Natural killer cell (primary cell): Measurements from ENCODE around the gene SLC12A7. TPM values are rescaled to one million over a fixed set of nuclear protein-coding genes. Genes with fewer than 3 reads are reported as not detected.

Experiments used
- ATAC-seq, 3 donors: fragments of 150-1000 bp in 2 of 3; fragments of 200-7000 bp in 1 of 3; cut with Tn5 transposase; 1 replicate in 1 of 3; 2 replicates in 2 of 3; pipeline ENCODE4 v1.10.0; 2021; ENCODE audit warnings: mild to moderate bottlenecking in 2 of 3, moderate library complexity in 2 of 3
- DNase-seq, 2 donors: peaks; one replicate each; pipeline versions ENCODE4 v3.0.0 to v3.0.0-alpha.2; 2013 to 2021; ENCODE audit warnings: mixed read lengths in 1 of 2
- H3K27ac ChIP-seq: one replicate; pipeline ENCODE4 v1.5.1; 2013; ENCODE audit warnings: mild to moderate bottlenecking, low read length
- H3K27me3 ChIP-seq: one replicate; pipeline ENCODE4 v1.6.1; 2013; ENCODE audit warnings: low read length; ENCODE audit not compliant: control insufficient read depth, insufficient read depth
- H3K36me3 ChIP-seq: one replicate; pipeline ENCODE4 v1.6.1; 2013; ENCODE audit warnings: low read length; ENCODE audit not compliant: control insufficient read depth, insufficient read depth
- H3K4me1 ChIP-seq: one replicate; pipeline ENCODE4 v1.6.1; 2013; ENCODE audit warnings: low read length; ENCODE audit not compliant: control insufficient read depth, insufficient read depth
- H3K4me3 ChIP-seq: one replicate; pipeline ENCODE4 v1.5.1; 2013; ENCODE audit warnings: low read length
- H3K9me3 ChIP-seq: one replicate; pipeline ENCODE4 v1.6.1; 2013; ENCODE audit warnings: low read length; ENCODE audit not compliant: control insufficient read depth, insufficient read depth
- H3K27ac Mint-ChIP-seq, 2 donors: one replicate each; pipeline ENCODE4 v1.8.0; 2022; ENCODE audit warnings: mild to moderate bottlenecking in 2 of 2, mixed read lengths in 2 of 2, moderate library complexity in 1 of 2
- H3K27me3 Mint-ChIP-seq, 2 donors: one replicate each; pipeline ENCODE4 v1.8.0; 2022; ENCODE audit warnings: low read depth in 2 of 2, mixed read lengths in 2 of 2
- H3K36me3 Mint-ChIP-seq: one replicate; pipeline ENCODE4 v1.8.0; 2022; ENCODE audit warnings: mixed read lengths
- H3K4me1 Mint-ChIP-seq, 2 donors: one replicate each; pipeline ENCODE4 v1.8.0; 2022; ENCODE audit warnings: mixed read lengths in 2 of 2
- H3K4me3 Mint-ChIP-seq: one replicate; pipeline ENCODE4 v1.8.0; 2022; ENCODE audit warnings: mild to moderate bottlenecking, moderate library complexity, mixed read lengths
- H3K9me3 Mint-ChIP-seq, 2 donors: one replicate each; pipeline ENCODE4 v1.8.0; 2022; ENCODE audit warnings: mixed read lengths in 2 of 2
- WGBS: methylation state at CpG from one replicate; pipeline ENCODE4 v1.1.7; 2013; ENCODE audit warnings: missing lambda C conversion rate; ENCODE audit not compliant: insufficient coverage; 5-methylcytosine and 5-hydroxymethylcytosine counted together
- intact Hi-C: fragments of 100-400 bp; cut with micrococcal nuclease; formaldehyde crosslinking; loops from one replicate; pipeline ENCODE4 v1.14.2; 2022
- total RNA-seq, 4 donors: library from RNA; stranded (reverse); fragments of 120-200 nt in 1 of 4; gene quantifications; one replicate each; pipeline versions ENCODE4 v1.2.3 to v1.2.4, GENCODE V29; 2013 to 2022
- TF ChIP-seq, protein P1 (sequence below): fragments of 200-600 bp; IDR thresholded peaks from one replicate; pipeline ENCODE4 v1.8.0; 2022; ENCODE audit warnings: antibody characterized with exemption

The SLC12A7 gene
- total RNA-seq, 3 donors from 2014 or later (not counting 1 experiment from before 2014, with no cell fraction given), result 53.2 to 92.5 (median 81.3) TPM

GRCh38 chr5:1060535-1060981, 51.3 kb downstream of the SLC12A7 start:
- Histone ChIP-seq H3K4me1 (no peaks in the 10 kb centered on the region), H3K4me3 (no peak overlapping the region), H3K27ac (no peak overlapping the region), H3K27me3 (no peaks in the 10 kb centered on the region), H3K9me3 (no peaks in the 10 kb centered on the region), H3K36me3 (peaks cover 3% of the 10 kb centered on the region)
- no peaks in the 10 kb centered on the region for H3K27me3 Mint-ChIP-seq
- ATAC-seq (no peak), DNase-seq (no peak)
- intact Hi-C loops, result no loop called here
- H3K27ac Mint-ChIP-seq, result no peak overlapping the region
- WGBS, result 79% methylated on average over 24 of the region's 24 CpGs
- H3K4me3 Mint-ChIP-seq, result no peak overlapping the region
- no peaks in the 10 kb centered on the region for H3K4me1 Mint-ChIP-seq
- TF ChIP-seq, protein P1, sequence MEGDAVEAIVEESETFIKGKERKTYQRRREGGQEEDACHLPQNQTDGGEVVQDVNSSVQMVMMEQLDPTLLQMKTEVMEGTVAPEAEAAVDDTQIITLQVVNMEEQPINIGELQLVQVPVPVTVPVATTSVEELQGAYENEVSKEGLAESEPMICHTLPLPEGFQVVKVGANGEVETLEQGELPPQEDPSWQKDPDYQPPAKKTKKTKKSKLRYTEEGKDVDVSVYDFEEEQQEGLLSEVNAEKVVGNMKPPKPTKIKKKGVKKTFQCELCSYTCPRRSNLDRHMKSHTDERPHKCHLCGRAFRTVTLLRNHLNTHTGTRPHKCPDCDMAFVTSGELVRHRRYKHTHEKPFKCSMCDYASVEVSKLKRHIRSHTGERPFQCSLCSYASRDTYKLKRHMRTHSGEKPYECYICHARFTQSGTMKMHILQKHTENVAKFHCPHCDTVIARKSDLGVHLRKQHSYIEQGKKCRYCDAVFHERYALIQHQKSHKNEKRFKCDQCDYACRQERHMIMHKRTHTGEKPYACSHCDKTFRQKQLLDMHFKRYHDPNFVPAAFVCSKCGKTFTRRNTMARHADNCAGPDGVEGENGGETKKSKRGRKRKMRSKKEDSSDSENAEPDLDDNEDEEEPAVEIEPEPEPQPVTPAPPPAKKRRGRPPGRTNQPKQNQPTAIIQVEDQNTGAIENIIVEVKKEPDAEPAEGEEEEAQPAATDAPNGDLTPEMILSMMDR, result no peak
- H3K36me3 Mint-ChIP-seq, result no peaks in the 10 kb centered on the region
- no peaks in the 10 kb centered on the region for H3K9me3 Mint-ChIP-seq

DNA sequence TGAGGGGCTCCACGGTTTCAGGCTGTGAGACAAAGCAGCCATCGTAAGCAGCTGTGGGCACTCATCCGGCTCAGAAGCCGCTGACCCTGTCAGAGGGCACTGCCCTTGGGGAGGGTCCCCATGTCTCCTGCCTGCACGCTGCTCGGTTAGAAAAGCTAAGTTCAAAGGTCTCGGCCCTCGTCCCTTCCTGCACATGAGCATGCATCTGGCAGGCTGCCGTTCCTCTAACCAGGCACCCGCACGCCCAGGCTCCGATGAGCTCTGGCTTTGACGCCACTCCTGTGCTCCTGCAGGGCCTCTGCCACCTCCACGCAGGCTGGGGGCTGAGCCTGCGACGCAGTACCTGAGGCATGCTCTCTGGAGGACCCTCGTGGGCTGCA, 52.0 kb downstream of the SLC12A7 start:
- intact Hi-C loops, result no loop called here
- H3K9me3 ChIP-seq, result no peaks in the 10 kb centered on the region
- H3K27ac ChIP-seq, result no peak overlapping the region
- no peaks in the 10 kb centered on the region for H3K27me3 ChIP-seq
- H3K36me3 ChIP-seq, result peaks cover 3% of the 10 kb centered on the region
- no peak overlapping the region for H3K4me3 ChIP-seq
- no peaks in the 10 kb centered on the region for H3K4me1 ChIP-seq
- no peaks in the 10 kb centered on the region for H3K9me3 Mint-ChIP-seq
- no peak overlapping the region for H3K27ac Mint-ChIP-seq
- DNase-seq, result no peak
- no peak for ATAC-seq
- H3K36me3 Mint-ChIP-seq, result no peaks in the 10 kb centered on the region
- TF ChIP-seq, protein P1, result no peak
- no peak overlapping the region for H3K4me3 Mint-ChIP-seq
- WGBS, result 91% methylated on average over 17 of the region's 17 CpGs
- H3K27me3 Mint-ChIP-seq, result no peaks in the 10 kb centered on the region
- no peaks in the 10 kb centered on the region for H3K4me1 Mint-ChIP-seq

GRCh38 chr5:1058988-1059883, 52.6 kb downstream of the SLC12A7 start:
- Mint-ChIP-seq H3K27me3 (no peaks in the 10 kb centered on the region), H3K27ac (no peak overlapping the region), H3K4me3 (no peak overlapping the region), H3K9me3 (no peaks in the 10 kb centered on the region), H3K4me1 (no peaks in the 10 kb centered on the region), H3K36me3 (no peaks in the 10 kb centered on the region)
- H3K27ac ChIP-seq, result no peak overlapping the region
- H3K4me3 ChIP-seq, result no peak overlapping the region
- 95% methylated on average over 29 of the region's 34 CpGs for WGBS
- TF ChIP-seq, protein P1, result no peak
- no peaks in the 10 kb centered on the region for H3K27me3 ChIP-seq
- no peak for DNase-seq
- intact Hi-C loops, result no loop called here
- no peaks in the 10 kb centered on the region for H3K4me1 ChIP-seq
- H3K36me3 ChIP-seq, result peaks cover 3% of the 10 kb centered on the region
- ATAC-seq, result no peak
- no peaks in the 10 kb centered on the region for H3K9me3 ChIP-seq
